HAP-1 (cell line): Measurements from ENCODE around the gene EFCAB6.

Experiments used
- DNase-seq, 2 experiments: peaks; one replicate each; pipeline ENCODE4 v3.0.0-alpha.2; 2016 to 2020; ENCODE audit warnings: low spot score in 2 of 2
- H3K27me3 ChIP-seq: fragments of 250-450 bp; sonication (Bioruptor Pico); 2 replicates; pipeline ENCODE4 v1.5.1; 2020; ENCODE audit warnings: low read depth, mild to moderate bottlenecking, moderate library complexity
- H3K36me3 ChIP-seq: fragments of 250-450 bp; sonication (Bioruptor Pico); replicated peaks from 2 replicates; pipeline ENCODE4 v1.5.1; 2020; ENCODE audit warnings: mild to moderate bottlenecking
- H3K4me1 ChIP-seq: fragments of 250-450 bp; sonication (Bioruptor Pico); 2 replicates; pipeline ENCODE4 v1.5.1; 2020; ENCODE audit warnings: mild to moderate bottlenecking
- H3K4me3 ChIP-seq: fragments of 250-450 bp; sonication (Bioruptor Pico); 2 replicates; pipeline ENCODE4 v1.5.1; 2020; ENCODE audit warnings: mild to moderate bottlenecking, moderate library complexity
- H3K9me3 ChIP-seq: fragments of 250-450 bp; sonication (Bioruptor Pico); 2 replicates; pipeline ENCODE4 v1.5.1; 2020; ENCODE audit warnings: mild to moderate bottlenecking, moderate library complexity
- in situ Hi-C: fragments of 300-500 bp; cut with MboI; formaldehyde crosslinking; loops from 3 replicates; pipeline ENCODE4 v1.14.3; 2020; ENCODE audit warnings: low sequenced_read_pairs, inconsistent platforms, mixed read lengths

The EFCAB6 gene

DNA sequence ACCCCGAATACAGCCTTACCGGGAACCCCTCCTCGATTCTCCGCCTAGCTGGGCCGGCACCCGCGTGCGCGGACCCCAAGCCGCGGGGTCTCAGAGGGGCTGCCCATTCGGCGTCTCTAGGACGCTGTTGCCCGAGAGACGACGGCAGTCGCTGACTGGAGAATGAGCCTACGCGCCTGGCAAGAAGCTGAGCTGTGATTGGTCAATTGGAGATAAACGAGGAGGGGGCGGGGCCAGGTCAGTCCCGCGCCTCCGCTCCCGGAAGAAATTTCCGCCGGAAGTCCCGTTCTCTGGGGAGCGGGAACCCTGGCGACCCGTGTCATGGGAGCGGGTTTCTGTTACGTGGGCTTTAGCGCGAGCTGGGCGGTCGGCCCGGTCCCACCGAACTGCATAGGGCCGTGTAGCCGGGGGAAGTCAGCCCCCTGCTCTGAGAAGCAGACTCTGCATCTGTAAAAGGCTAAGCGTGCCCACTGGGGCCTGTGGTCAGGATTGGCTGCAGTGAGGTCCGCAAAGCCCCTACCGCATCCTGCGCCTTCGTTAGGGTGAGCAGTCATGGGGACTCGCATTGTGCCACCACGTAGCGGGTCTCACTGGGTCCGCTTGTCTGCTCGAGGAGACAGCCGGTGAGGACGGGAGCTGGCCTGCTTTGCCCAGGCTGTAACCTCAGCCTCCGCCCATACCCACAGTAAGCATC is at the start of gene EFCAB6:
Gene EFCAB6, minus strand, starts transcription at position 157 of the 694 bp plus-strand sequence. CDS start 29,987 bp downstream, outside the sequence.
- in situ Hi-C loops = no loop called here
- Histone ChIP-seq H3K4me3 (no peak within 1 kb of the TSS), H3K9me3 (no peaks in the 10 kb centered on the region), H3K36me3 (no peaks in the 10 kb centered on the region), H3K4me1 (no peaks in the 10 kb centered on the region), H3K27me3 (no peaks in the 10 kb centered on the region)
- DNase-seq = peak in 1 of 2 experiments; percentile 45

- no peaks in the 10 kb centered on the region for H3K36me3 ChIP-seq
- H3K4me1 ChIP-seq = no peaks in the 10 kb centered on the region
- no peak for DNase-seq
- no peaks in the 10 kb centered on the region for H3K9me3 ChIP-seq
- in situ Hi-C loops = no loop called here
- H3K27me3 ChIP-seq = peaks cover 7% of the 10 kb centered on the region; the same call in 1 of the 2 replicates
- no peak overlapping the region for H3K4me3 ChIP-seq
Observed at GRCh38 chr22:43861529-43861928, 49.4 kb upstream of the EFCAB6 start.

- in situ Hi-C loops = no loop called here
Observed at GRCh38 chr22:43860831-43861230, 48.7 kb upstream of the EFCAB6 start.

GRCh38 chr22:43860126-43860525 is 48.0 kb upstream of the EFCAB6 start:
- H3K27me3 ChIP-seq = peaks cover 7% of the 10 kb centered on the region; the same call in 1 of the 2 replicates

More at GRCh38 chr22:43860831-43861230, 48.7 kb upstream of the EFCAB6 start:
- H3K4me3 ChIP-seq = no peak overlapping the region
- no peaks in the 10 kb centered on the region for H3K4me1 ChIP-seq
- H3K27me3 ChIP-seq = peaks cover 7% of the 10 kb centered on the region; the same call in 1 of the 2 replicates
- no peaks in the 10 kb centered on the region for H3K36me3 ChIP-seq
- DNase-seq = no peak
- no peaks in the 10 kb centered on the region for H3K9me3 ChIP-seq

DNA sequence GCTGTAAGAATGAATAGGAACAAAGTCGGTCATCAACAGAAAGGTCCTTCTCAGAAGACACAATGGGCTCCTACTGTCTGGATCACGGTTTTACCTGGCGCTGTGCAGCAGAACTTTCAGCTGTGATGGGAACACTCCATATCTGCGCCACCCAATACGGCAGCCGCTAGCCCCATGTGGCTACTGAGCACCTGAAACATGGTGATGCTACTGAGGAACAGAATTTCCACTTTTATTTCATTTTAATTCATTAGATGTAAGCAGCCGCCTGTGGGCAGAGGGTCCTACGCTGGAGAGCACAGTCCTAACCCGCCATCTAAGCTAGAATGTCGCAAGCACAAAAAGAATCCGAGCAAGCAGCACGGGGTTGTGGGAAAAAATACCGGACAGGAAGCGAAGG is 47.5 kb upstream of the EFCAB6 start:
- in situ Hi-C loops = no loop called here
- H3K27me3 ChIP-seq = peaks cover 7% of the 10 kb centered on the region; the same call in 1 of the 2 replicates
- DNase-seq = no peak
- H3K9me3 ChIP-seq = no peaks in the 10 kb centered on the region
- H3K4me1 ChIP-seq = no peaks in the 10 kb centered on the region
- no peak overlapping the region for H3K4me3 ChIP-seq
- H3K36me3 ChIP-seq = no peaks in the 10 kb centered on the region

More at GRCh38 chr22:43860126-43860525, 48.0 kb upstream of the EFCAB6 start:
- H3K4me3 ChIP-seq = no peak overlapping the region
- no peaks in the 10 kb centered on the region for H3K36me3 ChIP-seq
- no peaks in the 10 kb centered on the region for H3K4me1 ChIP-seq
- in situ Hi-C loops = no loop called here
- DNase-seq = no peak
- no peaks in the 10 kb centered on the region for H3K9me3 ChIP-seq

DNA sequence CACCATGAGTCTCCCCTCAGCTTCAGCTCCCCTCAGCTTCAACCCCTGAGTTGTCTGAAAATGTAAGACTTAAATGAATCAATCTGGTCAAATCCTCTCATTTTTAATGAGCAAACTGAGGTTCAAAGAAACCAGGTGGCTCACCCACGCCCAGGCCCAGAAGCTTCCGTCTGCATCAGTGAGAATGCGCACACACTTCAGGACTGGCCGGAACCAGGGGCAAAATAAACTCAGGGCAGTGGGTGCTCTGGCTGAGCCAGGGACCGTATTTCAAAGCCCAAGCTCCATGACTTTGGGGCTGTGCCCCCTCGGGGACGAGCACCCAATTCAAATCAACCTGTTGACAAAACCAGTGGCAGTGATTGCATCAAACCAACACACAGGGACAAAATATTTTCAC is 47.1 kb upstream of the EFCAB6 start:
- Histone ChIP-seq H3K4me1 (no peaks in the 10 kb centered on the region), H3K27me3 (peaks cover 7% of the 10 kb centered on the region; the same call in 1 of the 2 replicates), H3K36me3 (no peaks in the 10 kb centered on the region), H3K9me3 (no peaks in the 10 kb centered on the region), H3K4me3 (no peak overlapping the region)
- DNase-seq = no peak
- in situ Hi-C loops = no loop called here

- Histone ChIP-seq H3K27me3 (peaks cover 7% of the 10 kb centered on the region; the same call in 1 of the 2 replicates), H3K4me3 (no peak overlapping the region), H3K36me3 (no peaks in the 10 kb centered on the region), H3K4me1 (no peaks in the 10 kb centered on the region), H3K9me3 (no peaks in the 10 kb centered on the region)
- in situ Hi-C loops = no loop called here
- no peak for DNase-seq
Observed at GRCh38 chr22:43858156-43858895, 46.2 kb upstream of the EFCAB6 start.

DNA sequence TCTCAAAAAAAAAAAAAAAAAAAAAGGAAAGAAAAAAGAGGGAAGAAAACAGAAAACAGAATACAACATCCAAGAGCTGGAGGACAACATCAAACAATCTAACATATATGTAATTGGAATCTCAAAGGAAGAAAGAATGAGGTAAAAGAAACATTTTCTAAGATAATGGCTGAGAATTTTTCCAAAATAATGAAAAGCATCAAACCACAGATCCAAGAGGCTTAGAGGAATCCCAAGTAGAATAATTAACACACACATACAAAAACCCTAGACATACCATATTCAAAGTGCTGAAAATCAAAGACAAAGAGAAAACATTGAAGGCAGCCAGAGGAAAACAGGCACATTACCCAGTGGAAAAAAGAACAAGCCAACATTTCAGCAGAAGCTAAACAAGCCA is 45.3 kb upstream of the EFCAB6 start:
- DNase-seq = no peak
- H3K4me1 ChIP-seq = no peaks in the 10 kb centered on the region
- no peak overlapping the region for H3K4me3 ChIP-seq
- H3K36me3 ChIP-seq = no peaks in the 10 kb centered on the region
- H3K9me3 ChIP-seq = no peaks in the 10 kb centered on the region
- in situ Hi-C loops = no loop called here
- peaks cover 11% of the 10 kb centered on the region for H3K27me3 ChIP-seq

DNA sequence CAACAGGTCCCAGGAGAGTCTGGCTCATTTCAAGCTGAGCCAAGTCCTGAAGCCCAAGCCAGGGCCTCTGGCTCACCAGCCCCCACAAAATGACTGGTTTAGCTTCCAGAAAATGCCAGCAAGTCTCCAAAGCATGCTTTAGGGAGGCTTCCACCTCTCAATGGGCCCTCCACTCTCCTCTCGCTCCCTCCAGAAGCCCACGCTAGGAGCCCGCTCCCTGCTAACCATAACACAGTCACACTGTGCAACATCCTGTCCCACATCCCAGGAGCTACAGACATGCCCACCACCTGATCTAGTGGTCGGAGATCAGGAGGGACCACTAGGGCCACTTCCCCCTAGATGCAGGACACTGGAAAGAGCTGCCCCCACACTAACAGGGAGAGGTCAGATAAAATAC is 43.3 kb upstream of the EFCAB6 start:
- Histone ChIP-seq H3K4me3 (no peak overlapping the region), H3K4me1 (no peaks in the 10 kb centered on the region), H3K36me3 (no peaks in the 10 kb centered on the region), H3K27me3 (peaks cover 14% of the 10 kb centered on the region; the same call in 1 of the 2 replicates), H3K9me3 (no peaks in the 10 kb centered on the region)
- no peak for DNase-seq
- in situ Hi-C loops = no loop called here

DNA sequence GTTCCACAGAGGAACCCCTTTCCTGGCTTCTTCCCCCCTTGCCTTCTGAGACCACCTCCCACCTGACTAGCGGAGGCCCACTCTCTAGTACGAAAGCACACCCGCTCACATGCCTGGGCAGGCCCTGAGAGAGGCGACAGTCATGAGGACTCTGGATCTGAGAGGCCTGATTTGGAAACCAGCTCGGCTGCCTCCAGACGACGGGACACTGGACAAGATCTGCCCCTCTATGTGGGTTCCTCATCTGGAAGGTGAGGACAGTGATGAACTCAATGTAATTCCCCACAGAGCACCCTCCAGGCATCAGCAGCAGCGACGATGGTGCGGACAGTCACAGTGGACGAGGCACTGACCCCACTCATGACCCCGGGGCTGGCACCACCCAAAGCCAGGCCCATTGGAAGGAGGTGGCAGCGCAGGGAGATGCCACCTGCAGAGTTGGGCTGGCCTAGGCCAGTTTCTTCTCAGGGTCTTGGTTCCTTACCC is 42.7 kb upstream of the EFCAB6 start:
- DNase-seq = no peak
- Histone ChIP-seq H3K36me3 (no peaks in the 10 kb centered on the region), H3K4me1 (no peaks in the 10 kb centered on the region), H3K27me3 (peaks cover 17% of the 10 kb centered on the region), H3K9me3 (no peaks in the 10 kb centered on the region), H3K4me3 (no peak overlapping the region)
- in situ Hi-C loops = no loop called here

DNA sequence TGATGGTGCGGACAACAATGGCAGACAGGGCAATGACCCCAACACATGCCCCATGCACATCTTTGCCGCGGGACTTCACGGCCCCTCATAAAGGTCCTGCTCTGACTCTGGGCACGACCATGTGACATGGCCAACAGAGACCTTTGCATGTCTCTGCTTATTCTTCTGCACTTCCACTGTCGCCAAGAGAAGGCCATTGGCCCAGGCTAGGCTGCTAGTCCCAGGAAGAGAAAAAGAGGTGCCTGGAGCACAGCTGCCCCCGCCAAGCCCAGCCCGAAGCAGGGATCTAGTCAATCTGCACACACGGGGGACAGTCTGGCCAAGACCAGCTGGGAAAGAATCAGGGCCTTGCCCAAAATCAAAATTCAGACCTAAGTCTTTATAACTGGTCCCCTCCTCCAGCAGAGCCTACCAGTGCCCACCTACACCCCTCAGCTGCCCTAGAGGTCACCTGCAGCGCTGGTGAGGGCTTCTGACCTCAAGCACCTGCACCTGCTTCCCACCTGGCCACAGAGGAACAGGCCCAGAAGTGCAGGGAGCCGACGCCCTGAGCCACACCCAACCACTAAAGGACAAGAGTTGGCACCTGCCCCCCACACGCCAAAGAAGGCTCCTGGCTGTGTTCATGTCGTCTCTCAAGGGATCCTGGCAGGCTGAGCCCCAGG is 42.1 kb upstream of the EFCAB6 start:
- in situ Hi-C loops = no loop called here
- DNase-seq = no peak
- no peaks in the 10 kb centered on the region for H3K9me3 ChIP-seq
- H3K4me1 ChIP-seq = no peaks in the 10 kb centered on the region
- H3K27me3 ChIP-seq = peaks cover 20% of the 10 kb centered on the region
- H3K36me3 ChIP-seq = no peaks in the 10 kb centered on the region
- H3K4me3 ChIP-seq = no peak overlapping the region

DNA sequence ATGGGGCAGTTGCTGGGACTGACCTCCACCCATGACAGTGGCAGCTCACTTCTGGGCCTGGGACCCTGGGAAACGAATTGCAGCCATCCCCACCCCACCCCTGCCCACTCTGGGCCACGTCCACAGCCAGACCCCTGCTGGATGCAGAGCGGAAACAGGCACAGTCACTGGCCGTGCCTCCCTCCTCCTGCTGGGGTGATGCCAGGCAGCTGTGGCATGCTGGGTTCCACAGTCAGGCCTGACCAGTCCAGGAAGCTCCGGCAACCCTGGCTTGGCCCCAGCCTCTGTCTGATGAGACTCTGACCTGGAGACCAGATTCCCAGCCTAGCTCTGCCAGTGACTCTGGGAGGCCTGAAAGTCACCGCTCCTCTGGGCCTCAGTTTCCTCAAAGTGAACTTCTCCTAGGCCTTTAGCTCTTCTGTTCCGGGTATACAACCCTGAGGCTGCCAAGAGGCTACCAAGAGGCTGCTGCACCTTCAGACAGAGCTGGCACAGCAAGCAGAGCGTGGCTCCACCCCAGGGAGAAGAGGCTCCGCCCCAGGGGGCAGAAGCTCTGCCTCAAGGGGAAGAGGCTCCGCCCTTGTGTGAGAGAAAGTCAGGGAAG is 41.3 kb upstream of the EFCAB6 start:
- H3K36me3 ChIP-seq = no peaks in the 10 kb centered on the region
- peaks cover 20% of the 10 kb centered on the region for H3K27me3 ChIP-seq
- H3K9me3 ChIP-seq = no peaks in the 10 kb centered on the region
- H3K4me1 ChIP-seq = no peaks in the 10 kb centered on the region
- H3K4me3 ChIP-seq = no peak overlapping the region
- in situ Hi-C loops = no loop called here
- DNase-seq = no peak

- H3K4me3 ChIP-seq = no peak overlapping the region
- H3K9me3 ChIP-seq = no peaks in the 10 kb centered on the region
- peaks cover 20% of the 10 kb centered on the region for H3K27me3 ChIP-seq
- DNase-seq = no peak
- in situ Hi-C loops = no loop called here
- H3K36me3 ChIP-seq = no peaks in the 10 kb centered on the region
- H3K4me1 ChIP-seq = no peaks in the 10 kb centered on the region
Observed at GRCh38 chr22:43852573-43853327, 40.6 kb upstream of the EFCAB6 start.
